BE2C (cell line): ENCODE data around the gene CACNG8.

Experiments
- DNase-seq: peaks from one replicate; pipeline ENCODE4 v3.0.0-alpha.2; 2020
- H3K27me3 ChIP-seq: fragments of 250-450 bp; sonication (Bioruptor Pico); 2 replicates; pipeline ENCODE4 v1.5.1; 2020; ENCODE audit warnings: mild to moderate bottlenecking
- H3K36me3 ChIP-seq: fragments of 250-450 bp; sonication (Bioruptor Pico); 2 replicates; pipeline ENCODE4 v1.5.1; 2020; ENCODE audit warnings: mild to moderate bottlenecking
- H3K4me1 ChIP-seq: fragments of 250-450 bp; sonication (Bioruptor Pico); 2 replicates; pipeline ENCODE4 v1.5.1; 2020
- H3K4me3 ChIP-seq: 2 replicates; pipeline ENCODE4 v1.5.1; 2011; ENCODE audit warnings: low read depth, low read length
- H3K9me3 ChIP-seq: fragments of 250-450 bp; sonication (Bioruptor Pico); 2 replicates; pipeline ENCODE4 v1.5.1; 2020
- TF ChIP-seq, protein P1 (sequence below): IDR thresholded peaks from 2 replicates; pipeline ENCODE4 v1.5.1; 2012; ENCODE audit warnings: mild to moderate bottlenecking, low read depth, low read length

The CACNG8 gene

GRCh38 chr19:53992211-53992610, 29.5 kb downstream of the CACNG8 start:
- no peak overlapping the region for H3K4me3 ChIP-seq

DNA sequence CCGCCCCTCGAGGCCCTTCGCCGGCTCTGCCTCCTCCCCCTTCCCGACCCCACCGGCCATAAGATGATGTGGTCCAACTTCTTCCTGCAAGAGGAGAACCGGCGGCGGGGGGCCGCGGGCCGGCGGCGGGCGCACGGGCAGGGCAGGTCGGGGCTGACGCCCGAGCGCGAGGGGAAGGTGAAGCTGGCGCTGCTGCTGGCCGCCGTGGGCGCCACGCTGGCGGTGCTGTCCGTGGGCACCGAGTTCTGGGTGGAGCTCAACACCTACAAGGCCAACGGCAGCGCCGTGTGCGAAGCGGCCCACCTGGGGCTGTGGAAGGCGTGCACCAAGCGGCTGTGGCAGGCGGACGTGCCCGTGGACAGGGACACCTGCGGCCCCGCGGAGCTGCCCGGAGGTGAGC, 30.1 kb downstream of the CACNG8 start:
- DNase-seq = no peak
- no peaks in the 10 kb centered on the region for H3K9me3 ChIP-seq
- TF ChIP-seq, protein P1, sequence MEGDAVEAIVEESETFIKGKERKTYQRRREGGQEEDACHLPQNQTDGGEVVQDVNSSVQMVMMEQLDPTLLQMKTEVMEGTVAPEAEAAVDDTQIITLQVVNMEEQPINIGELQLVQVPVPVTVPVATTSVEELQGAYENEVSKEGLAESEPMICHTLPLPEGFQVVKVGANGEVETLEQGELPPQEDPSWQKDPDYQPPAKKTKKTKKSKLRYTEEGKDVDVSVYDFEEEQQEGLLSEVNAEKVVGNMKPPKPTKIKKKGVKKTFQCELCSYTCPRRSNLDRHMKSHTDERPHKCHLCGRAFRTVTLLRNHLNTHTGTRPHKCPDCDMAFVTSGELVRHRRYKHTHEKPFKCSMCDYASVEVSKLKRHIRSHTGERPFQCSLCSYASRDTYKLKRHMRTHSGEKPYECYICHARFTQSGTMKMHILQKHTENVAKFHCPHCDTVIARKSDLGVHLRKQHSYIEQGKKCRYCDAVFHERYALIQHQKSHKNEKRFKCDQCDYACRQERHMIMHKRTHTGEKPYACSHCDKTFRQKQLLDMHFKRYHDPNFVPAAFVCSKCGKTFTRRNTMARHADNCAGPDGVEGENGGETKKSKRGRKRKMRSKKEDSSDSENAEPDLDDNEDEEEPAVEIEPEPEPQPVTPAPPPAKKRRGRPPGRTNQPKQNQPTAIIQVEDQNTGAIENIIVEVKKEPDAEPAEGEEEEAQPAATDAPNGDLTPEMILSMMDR = no peak
- peaks cover 32% of the 10 kb centered on the region for H3K27me3 ChIP-seq
- H3K4me3 ChIP-seq = no peak overlapping the region
- H3K36me3 ChIP-seq = no peaks in the 10 kb centered on the region
- no peaks in the 10 kb centered on the region for H3K4me1 ChIP-seq

More at GRCh38 chr19:53992211-53992610, 29.5 kb downstream of the CACNG8 start:
- Histone ChIP-seq H3K27me3 (peaks cover 29% of the 10 kb centered on the region), H3K4me1 (no peaks in the 10 kb centered on the region), H3K36me3 (no peaks in the 10 kb centered on the region), H3K9me3 (no peaks in the 10 kb centered on the region)
- no peak for DNase-seq
- TF ChIP-seq, protein P1 = no peak

GRCh38 chr19:53993448-53993847, 30.7 kb downstream of the CACNG8 start:
- Histone ChIP-seq H3K36me3 (no peaks in the 10 kb centered on the region), H3K4me1 (no peaks in the 10 kb centered on the region), H3K9me3 (no peaks in the 10 kb centered on the region), H3K27me3 (peaks cover 32% of the 10 kb centered on the region), H3K4me3 (no peak overlapping the region)
- TF ChIP-seq, protein P1 = no peak
- no peak for DNase-seq

DNA sequence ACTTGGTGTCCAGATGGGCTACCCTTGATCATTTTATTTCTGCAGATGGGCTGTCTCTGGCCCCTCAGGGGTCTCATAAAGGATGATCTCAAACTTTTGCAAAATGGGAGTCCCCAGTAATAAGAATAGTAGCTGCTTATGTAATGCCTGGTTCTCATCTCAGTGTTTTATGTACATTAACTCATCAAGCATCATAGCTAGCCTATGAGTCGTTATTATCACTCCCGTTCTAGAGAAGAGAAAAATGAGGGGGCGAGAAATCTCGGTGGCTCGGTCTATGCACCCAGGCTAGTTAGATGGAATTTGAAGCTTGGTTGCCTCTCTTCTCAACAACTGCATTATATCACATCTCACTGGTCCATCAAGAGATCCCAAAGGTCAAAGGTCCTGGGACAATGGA, 32.1 kb downstream of the CACNG8 start:
- no peak for DNase-seq
- Histone ChIP-seq H3K27me3 (peaks cover 35% of the 10 kb centered on the region), H3K36me3 (no peaks in the 10 kb centered on the region), H3K9me3 (no peaks in the 10 kb centered on the region), H3K4me1 (no peaks in the 10 kb centered on the region), H3K4me3 (no peak overlapping the region)
- TF ChIP-seq, protein P1 = no peak

GRCh38 chr19:53998223-53998622, 35.5 kb downstream of the CACNG8 start:
- no peaks in the 10 kb centered on the region for H3K36me3 ChIP-seq
- H3K4me3 ChIP-seq = no peak overlapping the region
- TF ChIP-seq, protein P1 = no peak
- H3K9me3 ChIP-seq = no peaks in the 10 kb centered on the region
- H3K27me3 ChIP-seq = peaks cover 19% of the 10 kb centered on the region
- no peaks in the 10 kb centered on the region for H3K4me1 ChIP-seq
- DNase-seq = no peak

DNA sequence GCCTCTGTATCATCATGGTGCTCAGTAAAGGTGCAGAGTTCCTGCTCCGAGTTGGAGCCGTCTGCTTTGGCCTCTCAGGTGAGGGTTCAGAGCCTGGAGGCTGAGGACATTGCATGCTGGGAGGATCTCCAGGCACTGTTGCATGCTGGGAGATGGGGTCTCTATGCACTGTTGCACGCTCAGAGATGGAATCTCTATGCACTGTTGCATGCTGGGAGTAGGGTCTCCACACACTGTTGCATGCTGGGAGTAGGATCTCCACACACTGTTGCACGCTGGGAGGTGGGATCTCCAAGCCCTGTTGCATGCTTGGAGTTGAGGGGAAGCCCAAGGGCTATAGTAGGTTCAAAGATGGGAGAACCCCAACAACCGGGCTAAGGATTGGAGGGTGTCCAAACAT, 37.0 kb downstream of the CACNG8 start:
- H3K27me3 ChIP-seq = peaks cover 12% of the 10 kb centered on the region; the same call in 1 of the 2 replicates
- TF ChIP-seq, protein P1 = no peak
- DNase-seq = no peak
- H3K36me3 ChIP-seq = no peaks in the 10 kb centered on the region
- H3K4me1 ChIP-seq = no peaks in the 10 kb centered on the region
- H3K9me3 ChIP-seq = no peaks in the 10 kb centered on the region
- H3K4me3 ChIP-seq = no peak overlapping the region
